ENCODE data around the gene MYO1E.

Gene MYO1E

GRCh38 chr15:59256482-59256881 lies 116.2 kb downstream of the MYO1E start:
- no peak for DNase-seq

GRCh38 chr15:59255680-59256336 lies 116.9 kb downstream of the MYO1E start:
- DNase-seq, result no peak

- DNase-seq, result no peak
Measured at GRCh38 chr15:59252137-59252536, 120.5 kb downstream of the MYO1E start.

GRCh38 chr15:59251001-59251845 lies 121.4 kb downstream of the MYO1E start:
- no peak for DNase-seq

- no peak for DNase-seq
Measured at GRCh38 chr15:59250249-59250648, 122.4 kb downstream of the MYO1E start.

GRCh38 chr15:59249816-59250215 lies 122.9 kb downstream of the MYO1E start:
- no peak for DNase-seq

GRCh38 chr15:59247364-59247763 lies 125.3 kb downstream of the MYO1E start:
- no peak for DNase-seq

- DNase-seq, result no peak
Measured at GRCh38 chr15:59245559-59245958, 127.1 kb downstream of the MYO1E start.

GRCh38 chr15:59244337-59244736 lies 128.3 kb downstream of the MYO1E start:
- DNase-seq, result no peak

- no peak for DNase-seq
Measured at GRCh38 chr15:59243622-59244021, 129.0 kb downstream of the MYO1E start.

GRCh38 chr15:59242649-59243048 lies 130.0 kb downstream of the MYO1E start:
- no peak for DNase-seq

- DNase-seq, result no peak
Measured at GRCh38 chr15:59240036-59240435, 132.6 kb downstream of the MYO1E start.

GRCh38 chr15:59237924-59238331 lies 134.7 kb downstream of the MYO1E start:
- no peak for DNase-seq

- DNase-seq, result no peak
Measured at GRCh38 chr15:59237119-59237855, 135.4 kb downstream of the MYO1E start.

- no peak for DNase-seq
Measured at GRCh38 chr15:59236394-59236793, 136.3 kb downstream of the MYO1E start.

GRCh38 chr15:59232476-59232875 lies 140.2 kb downstream of the MYO1E start:
- DNase-seq, result no peak

GRCh38 chr15:59230531-59231055 lies 142.1 kb downstream of the MYO1E start:
- DNase-seq, result no peak

GRCh38 chr15:59229453-59229852 lies 143.2 kb downstream of the MYO1E start:
- no peak for DNase-seq

- no peak for DNase-seq
Measured at GRCh38 chr15:59229015-59229414, 143.7 kb downstream of the MYO1E start.

GRCh38 chr15:59227021-59227420 lies 145.7 kb downstream of the MYO1E start:
- no peak for DNase-seq

- no peak for DNase-seq
Measured at GRCh38 chr15:59224474-59224873, 148.2 kb downstream of the MYO1E start.

- DNase-seq, result no peak
Measured at GRCh38 chr15:59223736-59224135, 148.9 kb downstream of the MYO1E start.

GRCh38 chr15:59222906-59223550 lies 149.6 kb downstream of the MYO1E start:
- DNase-seq, result no peak
